GM19328 (cell line): ENCODE data around the gene PSMA6.
"Not testable (repeated sequence)": the region's sequence is repeated elsewhere in the genome, so short reads cannot be mapped to it uniquely, and the experiment has no call there.

Source experiments
- ATAC-seq: cut with Tn5 transposase; IDR thresholded peaks from one replicate; pipeline ENCODE4 v1.9.1; 2021; ENCODE audit warnings: mild to moderate bottlenecking, moderate library complexity; ENCODE audit not compliant: unreplicated experiment

PSMA6 gene

GRCh38 chr14:35284506-35284905, 7.7 kb upstream of the PSMA6 start:
- ATAC-seq: no peak

GRCh38 chr14:35285168-35286002, 6.8 kb upstream of the PSMA6 start:
- peak; percentile 71 for ATAC-seq

- ATAC-seq: peak; percentile 1
Observed at GRCh38 chr14:35286003-35286600, 6.1 kb upstream of the PSMA6 start.

GRCh38 chr14:35286707-35287106, 5.5 kb upstream of the PSMA6 start:
- ATAC-seq: no peak

- no peak for ATAC-seq
Observed at GRCh38 chr14:35287431-35288013, 4.7 kb upstream of the PSMA6 start.

DNA sequence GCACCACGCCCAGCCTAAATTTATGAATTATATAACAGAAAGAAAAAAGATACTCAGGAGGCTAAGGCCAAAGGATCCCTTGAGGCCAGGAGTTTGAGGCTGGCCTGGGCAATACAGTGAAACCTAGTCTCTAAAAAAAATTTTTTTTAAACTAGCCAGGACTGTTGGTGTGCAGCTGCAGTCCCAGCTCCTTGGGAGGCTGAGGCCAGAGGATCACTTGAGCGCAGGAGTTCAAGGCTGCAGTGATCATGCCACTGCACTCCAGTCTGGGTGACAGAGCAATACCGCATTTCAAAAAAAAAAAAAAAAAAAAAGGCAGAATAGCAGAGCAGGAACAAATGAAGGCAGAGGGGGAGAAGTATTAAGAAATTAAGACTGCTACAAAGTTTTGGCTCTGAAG, 2.6 kb upstream of the PSMA6 start:
- no peak for ATAC-seq

DNA sequence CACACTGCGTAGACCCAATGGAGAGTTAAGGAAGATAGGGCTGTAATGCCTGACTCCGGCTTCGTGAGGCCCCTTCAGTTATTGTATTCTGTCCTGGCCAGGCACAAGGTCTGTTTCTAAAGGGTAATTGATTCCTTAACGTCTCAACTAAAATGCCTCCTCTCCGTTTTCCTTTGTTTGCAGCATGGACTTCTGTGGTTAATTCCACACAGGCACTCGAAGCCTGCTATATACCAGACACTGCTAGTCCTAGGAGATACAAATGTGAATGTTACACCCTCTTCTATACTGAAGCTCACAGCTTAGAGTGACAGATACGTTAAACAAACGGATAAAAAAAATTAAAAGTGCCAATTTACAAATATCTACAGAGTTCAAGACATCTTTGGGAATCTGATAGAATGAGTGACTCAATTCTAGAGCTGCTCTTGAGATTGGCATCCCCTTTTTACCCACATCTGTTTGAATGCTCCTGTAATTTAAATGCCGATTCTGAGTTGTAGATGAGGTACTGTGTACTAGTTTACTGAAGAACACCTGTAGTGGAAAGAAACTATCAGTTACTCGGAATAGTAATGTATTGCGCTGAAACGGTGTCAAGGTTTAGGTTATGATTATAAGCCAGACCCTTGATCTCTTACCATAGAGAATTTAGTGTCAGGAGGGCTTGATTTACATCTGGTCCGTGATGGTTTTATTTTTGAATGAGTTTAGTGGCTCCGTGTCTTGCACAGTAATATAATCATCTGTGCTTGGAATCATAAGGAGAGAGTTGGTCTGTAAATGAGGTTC, 784 bp downstream of the PSMA6 start:
- ATAC-seq: peak; percentile 2

DNA sequence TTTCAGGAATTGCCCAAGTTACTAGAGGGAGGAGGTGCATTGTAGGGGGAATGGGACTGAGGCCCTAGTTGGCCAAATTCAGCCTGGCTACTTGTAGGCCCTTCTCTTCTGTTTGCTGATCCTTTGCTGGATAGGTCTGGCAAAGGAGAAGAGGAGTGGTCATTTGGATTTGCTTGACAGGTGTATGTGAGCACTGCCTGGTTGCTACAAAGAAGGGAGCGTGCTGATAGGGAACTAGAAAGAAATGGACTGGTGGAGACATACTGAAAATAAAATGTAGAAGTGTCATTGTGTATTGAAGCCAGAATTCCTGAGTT, 3.6 kb downstream of the PSMA6 start:
- no peak for ATAC-seq

- ATAC-seq: no peak
Observed at GRCh38 chr14:35296545-35296944, 4.4 kb downstream of the PSMA6 start.

- no peak for ATAC-seq
Observed at GRCh38 chr14:35297706-35298105, 5.5 kb downstream of the PSMA6 start.

- no peak for ATAC-seq
Observed at GRCh38 chr14:35298351-35298750, 6.2 kb downstream of the PSMA6 start.

- ATAC-seq: no peak
Observed at GRCh38 chr14:35299708-35300107, 7.5 kb downstream of the PSMA6 start.

DNA sequence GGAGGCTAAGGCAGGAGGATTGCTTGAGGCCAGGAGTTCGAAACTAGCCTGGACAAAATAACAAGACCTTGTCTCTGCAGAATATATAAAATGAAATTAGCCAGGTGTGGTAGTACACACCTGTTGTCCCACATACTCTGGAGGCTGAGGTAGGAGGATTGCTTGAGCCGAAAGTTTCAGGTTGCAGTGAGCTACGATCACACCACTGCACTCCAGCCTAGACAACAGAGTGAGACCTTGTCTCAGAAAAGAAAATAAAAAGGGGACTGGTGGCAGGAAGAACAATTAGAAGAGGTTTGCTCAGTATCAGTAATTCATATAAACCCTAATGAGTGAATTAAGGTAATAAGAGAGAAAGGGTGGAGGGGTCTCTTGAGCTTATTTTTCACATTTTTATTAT, 8.0 kb downstream of the PSMA6 start:
- ATAC-seq: no peak

DNA sequence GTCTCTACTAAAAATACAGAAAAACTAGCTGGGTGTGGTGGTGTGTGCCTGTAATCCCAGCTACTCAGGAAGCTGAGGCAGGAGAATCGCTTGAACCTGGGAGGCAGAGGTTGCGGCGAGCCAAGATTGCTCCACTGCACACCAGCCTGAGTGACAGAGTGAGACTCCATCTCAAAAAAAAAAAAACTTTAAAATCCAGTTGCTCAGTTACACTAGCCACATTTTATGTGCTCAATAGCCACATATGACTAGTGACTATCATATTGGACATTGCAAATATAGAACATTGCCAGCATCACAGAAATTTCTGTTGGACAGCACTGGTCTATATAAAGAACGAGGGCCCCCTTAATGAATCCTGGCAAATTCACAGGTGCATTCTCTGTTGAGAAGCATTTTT, 9.2 kb downstream of the PSMA6 start:
- ATAC-seq: not testable (repeated sequence)

GRCh38 chr14:35301735-35302528, 9.8 kb downstream of the PSMA6 start:
- no peak for ATAC-seq

DNA sequence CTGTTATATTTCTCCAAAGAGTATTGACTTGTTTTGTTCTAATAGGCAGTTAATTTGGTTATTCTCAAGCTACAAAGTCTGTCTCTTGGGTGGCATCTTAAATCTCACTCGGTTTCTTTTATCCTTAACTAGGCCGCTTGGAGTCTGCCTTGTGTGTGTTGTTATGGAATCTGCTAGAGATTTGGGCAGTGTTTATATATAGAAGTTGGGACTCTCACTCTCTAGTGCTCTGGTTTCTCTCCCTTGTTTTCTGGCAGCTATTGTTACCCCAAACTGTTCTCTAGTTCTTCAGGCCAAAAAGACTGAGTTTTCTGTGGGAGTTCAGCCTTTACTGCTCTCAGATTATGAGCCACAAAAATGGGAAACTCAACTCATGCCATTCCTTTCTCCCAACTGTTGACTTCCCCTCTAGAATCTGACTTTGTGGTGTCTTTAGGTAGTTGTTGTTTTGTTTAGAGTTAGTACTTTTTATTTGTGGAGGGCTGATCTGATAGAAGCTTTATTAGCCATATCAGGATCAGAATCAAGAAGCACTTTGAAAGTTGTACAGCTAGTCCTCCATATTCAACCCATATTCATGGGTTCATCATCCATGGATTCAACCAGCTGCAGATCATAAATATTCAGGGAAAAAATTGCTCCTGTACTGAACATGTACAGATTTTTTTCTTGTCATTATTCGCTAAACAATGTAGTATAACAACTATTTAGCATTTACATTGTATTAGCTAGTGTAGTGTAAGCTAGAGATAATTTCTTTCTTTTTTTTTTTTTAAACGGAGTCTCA, 11.2 kb downstream of the PSMA6 start:
- no peak for ATAC-seq

GRCh38 chr14:35304812-35305462, 12.8 kb downstream of the PSMA6 start:
- ATAC-seq: no peak

DNA sequence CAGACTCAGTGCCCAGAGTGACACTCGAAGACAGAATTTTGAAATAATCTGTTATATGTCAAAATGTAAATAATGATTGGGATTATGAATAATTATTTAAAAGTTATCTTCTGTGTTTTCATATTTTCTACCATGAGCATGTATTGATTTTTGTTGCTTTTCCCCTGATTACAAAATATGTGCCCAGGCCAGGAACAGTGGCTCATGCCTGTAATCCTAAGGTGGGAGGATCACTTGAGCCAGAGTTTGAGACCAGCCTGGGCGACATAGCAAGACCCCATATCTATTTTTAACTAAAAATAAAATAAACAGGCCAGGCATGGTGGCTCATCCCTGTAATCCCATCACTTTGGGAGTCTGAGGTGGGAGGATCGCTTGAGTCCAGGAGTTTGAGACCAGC, 13.5 kb downstream of the PSMA6 start:
- ATAC-seq: no peak

DNA sequence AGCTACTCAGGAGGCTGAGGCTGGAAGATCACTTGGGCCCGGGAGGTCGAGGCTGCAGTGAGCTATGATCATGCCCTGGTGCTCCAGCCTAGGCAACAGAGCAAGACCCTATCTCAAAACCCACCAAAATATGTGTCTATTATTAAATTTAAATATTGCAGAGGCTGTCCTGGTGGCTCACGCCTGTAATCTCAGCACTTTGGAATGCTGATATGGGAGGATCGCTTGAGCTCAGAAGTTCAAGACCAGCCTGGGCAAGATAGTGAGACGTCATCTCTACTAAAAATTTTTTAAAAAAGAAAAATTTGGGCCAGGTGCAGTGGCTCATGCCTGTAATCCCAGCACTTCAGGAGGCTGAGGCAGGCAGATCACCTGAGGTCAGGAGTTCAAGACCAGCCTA, 13.9 kb downstream of the PSMA6 start:
- no peak for ATAC-seq
